NAMALWA (cell line): ENCODE measurements around the gene CAPN1.

Experiments used
- DNase-seq: peaks from one replicate; pipeline ENCODE4 v3.0.0-alpha.2; 2015; ENCODE audit warnings: low spot score

The CAPN1 gene

GRCh38 chr11:65204143-65204542 is 22.4 kb downstream of the CAPN1 start:
- no peak for DNase-seq

- DNase-seq: peak; percentile 58
These were observed 23.2 kb downstream of the CAPN1 start for GRCh38 chr11:65204646-65205601.

DNA sequence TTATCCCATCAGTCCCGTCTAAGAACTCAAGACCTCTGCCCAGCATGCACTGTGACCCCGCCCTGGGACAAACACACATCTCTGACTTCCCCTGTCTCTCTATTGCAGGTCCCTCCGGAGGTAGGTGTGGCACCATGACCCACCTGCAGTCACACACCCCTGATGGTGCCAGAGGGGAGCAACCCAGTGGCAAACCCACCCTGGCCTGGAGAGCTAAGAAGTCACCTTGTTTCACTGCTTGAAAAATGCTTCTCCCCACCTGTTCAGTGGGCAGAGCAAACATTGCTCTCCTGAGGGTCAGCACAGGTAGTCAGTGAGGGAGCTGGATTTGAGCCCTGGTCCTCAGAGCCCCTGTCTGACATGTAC is 23.9 kb downstream of the CAPN1 start:
- no peak for DNase-seq

DNA sequence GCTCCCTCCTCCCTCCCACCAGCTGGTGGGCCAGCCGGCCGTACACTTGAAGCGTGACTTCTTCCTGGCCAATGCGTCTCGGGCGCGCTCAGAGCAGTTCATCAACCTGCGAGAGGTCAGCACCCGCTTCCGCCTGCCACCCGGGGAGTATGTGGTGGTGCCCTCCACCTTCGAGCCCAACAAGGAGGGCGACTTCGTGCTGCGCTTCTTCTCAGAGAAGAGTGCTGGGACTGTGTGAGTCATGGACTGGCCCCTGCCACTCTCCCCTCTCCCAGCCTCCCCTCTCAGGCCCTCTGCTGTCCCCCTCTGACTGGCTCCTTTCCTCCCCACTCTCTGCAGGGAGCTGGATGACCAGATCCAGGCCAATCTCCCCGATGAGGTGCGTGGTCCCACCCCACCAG is 24.7 kb downstream of the CAPN1 start:
- no peak for DNase-seq

GRCh38 chr11:65206901-65207300 is 25.2 kb downstream of the CAPN1 start:
- DNase-seq: no peak

GRCh38 chr11:65207918-65208784 is 26.4 kb downstream of the CAPN1 start:
- DNase-seq: no peak

DNA sequence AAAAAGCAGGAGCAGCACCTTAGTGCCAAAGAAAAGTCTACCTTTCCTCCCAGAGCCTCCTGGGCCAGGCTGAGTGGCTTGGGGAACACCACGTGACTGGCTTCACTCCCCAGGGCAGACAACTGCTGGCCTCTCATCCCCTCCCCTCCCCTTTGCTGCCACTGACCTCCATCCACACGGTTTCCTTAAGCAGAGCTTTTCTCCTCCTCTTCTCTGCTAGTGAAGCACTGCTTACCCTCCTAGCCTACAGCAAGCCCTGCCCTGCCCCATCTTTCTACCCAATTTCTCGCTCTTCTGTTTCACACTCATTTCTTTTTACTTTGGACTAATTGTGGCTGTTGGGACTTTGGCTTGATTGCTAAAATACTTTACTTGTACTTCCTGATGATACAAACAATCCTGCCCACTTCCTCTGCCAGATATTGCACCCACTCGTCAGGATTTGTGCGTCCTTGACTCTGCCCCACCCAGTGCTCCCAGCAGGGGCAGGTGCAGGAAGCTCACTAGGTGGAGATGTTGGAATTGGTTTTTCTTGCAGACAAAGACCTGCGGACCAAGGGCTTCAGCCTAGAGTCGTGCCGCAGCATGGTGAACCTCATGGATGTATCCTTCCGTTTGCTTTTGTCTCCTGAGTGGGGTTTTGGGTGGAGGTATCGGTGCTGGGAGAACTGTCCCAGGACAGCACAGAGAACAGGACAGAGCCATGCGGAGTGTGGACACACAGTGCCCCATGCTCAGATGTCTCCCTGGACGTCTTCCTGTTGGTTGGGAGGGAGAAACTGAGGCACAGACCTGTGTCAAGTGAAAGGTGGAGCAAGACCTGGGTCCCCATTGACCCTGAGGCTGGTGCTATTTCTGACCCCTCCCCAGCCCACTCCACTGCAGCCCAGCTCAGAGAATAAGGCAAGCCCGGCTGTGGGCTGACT is 27.3 kb downstream of the CAPN1 start:
- DNase-seq: no peak

DNA sequence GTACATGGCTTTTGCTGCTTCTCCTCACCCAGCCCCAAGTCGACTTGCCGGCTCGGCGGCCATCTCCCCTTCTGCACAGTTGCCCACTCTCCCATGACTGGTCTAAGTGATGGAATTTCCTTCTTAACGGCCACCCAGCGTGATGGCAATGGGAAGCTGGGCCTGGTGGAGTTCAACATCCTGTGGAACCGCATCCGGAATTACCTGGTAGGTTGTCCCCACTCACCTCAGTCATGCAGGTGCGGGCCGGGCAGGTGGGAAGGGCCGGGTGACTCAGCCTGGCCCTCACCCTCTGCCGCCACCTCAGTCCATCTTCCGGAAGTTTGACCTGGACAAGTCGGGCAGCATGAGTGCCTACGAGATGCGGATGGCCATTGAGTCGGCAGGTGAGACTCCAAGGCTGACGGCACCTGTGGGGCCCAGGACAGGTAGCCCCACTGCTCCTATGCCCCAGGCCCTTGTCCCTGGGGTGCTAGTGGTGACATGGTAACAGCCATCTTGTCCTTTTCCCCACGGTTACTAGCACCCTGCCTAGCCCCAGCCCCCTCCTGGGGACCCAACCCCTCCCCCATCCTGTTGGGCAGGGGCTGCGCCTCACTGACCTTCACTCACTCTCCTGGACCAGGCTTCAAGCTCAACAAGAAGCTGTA is 28.1 kb downstream of the CAPN1 start:
- no peak for DNase-seq

DNA sequence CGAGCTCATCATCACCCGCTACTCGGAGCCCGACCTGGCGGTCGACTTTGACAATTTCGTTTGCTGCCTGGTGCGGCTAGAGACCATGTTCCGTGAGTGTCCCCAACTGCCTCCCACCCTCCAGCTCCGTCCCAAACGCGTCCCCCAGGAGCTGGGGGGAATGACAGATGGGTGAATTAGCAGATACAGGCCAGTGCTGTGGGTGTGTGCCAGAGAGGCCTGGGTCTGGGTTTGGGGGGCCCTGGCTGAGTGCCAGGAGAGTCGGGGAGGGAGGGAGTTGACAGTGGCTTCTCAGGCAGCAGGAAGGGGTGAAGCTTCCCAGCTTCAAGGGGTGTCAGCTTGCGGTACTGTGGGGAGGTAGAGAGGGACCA is 28.6 kb downstream of the CAPN1 start:
- DNase-seq: no peak

DNA sequence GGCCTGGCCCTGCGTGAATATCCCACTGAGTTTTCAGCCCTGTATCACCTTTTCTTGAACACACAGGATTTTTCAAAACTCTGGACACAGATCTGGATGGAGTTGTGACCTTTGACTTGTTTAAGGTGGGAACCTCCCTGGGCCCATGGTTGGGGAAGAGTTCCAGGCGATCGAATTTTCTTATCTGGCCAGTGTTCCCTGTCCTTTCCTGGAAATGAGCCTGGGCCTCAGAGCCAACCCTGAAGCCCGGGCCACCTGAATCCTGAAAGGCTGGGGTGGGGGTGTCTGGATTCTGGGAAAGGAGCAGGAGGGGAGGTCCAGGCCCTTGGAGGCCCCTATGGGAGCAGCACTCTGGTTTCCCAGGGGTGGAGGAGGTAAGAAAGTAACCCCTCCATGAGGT is 29.0 kb downstream of the CAPN1 start:
- no peak for DNase-seq

DNA sequence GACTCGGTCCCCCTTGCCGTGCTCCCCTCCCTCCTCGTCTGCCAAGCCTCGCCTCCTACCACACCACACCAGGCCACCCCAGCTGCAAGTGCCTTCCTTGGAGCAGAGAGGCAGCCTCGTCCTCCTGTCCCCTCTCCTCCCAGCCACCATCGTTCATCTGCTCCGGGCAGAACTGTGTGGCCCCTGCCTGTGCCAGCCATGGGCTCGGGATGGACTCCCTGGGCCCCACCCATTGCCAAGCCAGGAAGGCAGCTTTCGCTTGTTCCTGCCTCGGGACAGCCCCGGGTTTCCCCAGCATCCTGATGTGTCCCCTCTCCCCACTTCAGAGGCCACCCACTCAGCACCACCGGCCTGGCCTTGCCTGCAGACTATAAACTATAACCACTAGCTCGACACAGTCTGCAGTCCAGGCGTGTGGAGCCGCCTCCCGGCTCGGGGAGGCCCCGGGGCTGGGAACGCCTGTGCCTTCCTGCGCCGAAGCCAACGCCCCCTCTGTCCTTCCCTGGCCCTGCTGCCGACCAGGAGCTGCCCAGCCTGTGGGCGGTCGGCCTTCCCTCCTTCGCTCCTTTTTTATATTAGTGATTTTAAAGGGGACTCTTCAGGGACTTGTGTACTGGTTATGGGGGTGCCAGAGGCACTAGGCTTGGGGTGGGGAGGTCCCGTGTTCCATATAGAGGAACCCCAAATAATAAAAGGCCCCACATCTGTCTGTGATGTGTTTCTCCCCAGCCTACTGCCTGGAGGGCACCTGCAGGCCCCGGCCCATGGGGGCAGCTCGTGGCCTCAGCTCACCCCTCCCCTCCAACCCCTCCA is 29.8 kb downstream of the CAPN1 start:
- no peak for DNase-seq

- no peak for DNase-seq
These were observed 30.6 kb downstream of the CAPN1 start for GRCh38 chr11:65212226-65212801.

GRCh38 chr11:65213322-65214211 is 31.8 kb downstream of the CAPN1 start:
- DNase-seq: no peak

DNA sequence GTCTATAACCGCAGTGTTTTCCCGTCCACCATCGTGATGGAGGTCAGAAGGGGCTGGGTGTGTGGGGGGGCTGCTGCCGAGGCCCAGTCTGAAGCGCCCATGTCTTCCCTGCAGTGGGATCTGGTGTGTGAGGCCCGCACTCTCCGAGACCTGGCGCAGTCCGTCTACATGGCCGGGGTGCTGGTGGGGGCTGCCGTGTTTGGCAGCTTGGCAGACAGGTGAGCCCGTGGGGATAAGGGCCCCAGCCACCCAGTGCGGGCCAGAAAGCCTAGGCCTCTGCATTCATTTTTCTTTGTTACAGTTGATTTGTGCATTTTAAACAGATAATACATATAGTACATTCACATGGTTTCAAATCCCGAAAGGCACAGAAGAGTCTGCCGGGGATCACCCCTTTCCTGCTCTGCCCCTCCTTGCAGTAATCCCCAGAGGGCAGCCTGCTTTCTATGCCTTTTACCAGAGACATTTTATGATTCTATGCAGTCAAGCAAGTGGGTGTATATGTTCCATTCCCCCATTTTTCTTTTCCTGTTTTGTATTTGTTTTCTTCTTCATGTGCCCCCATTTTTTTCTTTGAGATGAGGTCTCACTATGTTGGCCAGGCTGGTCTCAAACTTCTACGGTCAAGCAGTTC is 32.6 kb downstream of the CAPN1 start:
- no peak for DNase-seq

DNA sequence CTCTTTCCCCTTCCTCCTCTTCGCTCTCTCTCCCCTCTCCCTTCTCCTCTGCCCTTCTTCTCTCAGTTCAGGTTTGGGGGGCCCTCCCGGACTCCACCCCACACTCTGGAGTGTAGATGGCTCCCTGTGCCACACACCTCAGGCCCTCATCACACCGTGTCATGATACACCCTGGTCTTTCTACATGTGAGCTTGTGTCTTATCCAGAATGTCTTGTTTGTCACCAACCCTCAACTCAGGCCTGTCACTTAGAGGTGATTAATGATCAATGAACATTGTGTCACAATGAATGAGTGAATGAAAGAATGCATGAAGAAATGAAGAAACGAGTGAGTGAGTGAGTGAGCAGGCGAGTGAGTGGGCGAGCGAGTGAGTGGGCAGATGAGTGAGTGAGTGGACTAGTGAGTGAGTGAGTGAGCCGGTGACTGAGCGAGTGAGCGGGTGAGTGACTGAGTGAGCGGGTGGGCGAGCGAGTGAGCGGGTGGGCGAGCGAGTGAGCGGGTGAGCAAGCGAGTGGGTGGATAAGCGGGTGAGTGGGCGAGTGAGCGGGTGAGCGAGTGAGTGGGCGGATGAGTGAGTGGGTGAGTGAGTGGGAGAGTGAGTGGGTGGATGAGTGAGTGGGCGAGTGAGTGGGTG is 33.8 kb downstream of the CAPN1 start:
- DNase-seq: peak; percentile 44

DNA sequence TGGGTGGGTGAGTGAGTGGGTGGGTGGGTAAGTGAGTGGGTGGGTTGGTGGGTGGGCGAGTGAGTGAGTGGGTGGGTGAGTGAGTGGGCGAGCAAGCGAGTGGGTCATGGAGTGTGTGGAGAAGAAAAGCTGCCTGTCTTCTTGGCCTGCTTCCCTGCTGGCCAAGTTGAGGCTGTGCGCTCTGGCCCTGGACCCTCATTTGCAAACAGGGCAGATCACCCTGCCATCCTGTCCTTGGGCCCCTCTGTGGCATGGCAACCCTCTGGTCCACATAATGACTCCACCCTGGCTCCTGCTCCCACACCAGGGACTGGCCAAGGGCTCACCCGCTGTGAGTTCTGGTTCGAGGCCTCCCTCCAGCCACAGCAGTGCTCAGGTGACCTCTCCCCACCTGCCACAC is 35.1 kb downstream of the CAPN1 start:
- no peak for DNase-seq

DNA sequence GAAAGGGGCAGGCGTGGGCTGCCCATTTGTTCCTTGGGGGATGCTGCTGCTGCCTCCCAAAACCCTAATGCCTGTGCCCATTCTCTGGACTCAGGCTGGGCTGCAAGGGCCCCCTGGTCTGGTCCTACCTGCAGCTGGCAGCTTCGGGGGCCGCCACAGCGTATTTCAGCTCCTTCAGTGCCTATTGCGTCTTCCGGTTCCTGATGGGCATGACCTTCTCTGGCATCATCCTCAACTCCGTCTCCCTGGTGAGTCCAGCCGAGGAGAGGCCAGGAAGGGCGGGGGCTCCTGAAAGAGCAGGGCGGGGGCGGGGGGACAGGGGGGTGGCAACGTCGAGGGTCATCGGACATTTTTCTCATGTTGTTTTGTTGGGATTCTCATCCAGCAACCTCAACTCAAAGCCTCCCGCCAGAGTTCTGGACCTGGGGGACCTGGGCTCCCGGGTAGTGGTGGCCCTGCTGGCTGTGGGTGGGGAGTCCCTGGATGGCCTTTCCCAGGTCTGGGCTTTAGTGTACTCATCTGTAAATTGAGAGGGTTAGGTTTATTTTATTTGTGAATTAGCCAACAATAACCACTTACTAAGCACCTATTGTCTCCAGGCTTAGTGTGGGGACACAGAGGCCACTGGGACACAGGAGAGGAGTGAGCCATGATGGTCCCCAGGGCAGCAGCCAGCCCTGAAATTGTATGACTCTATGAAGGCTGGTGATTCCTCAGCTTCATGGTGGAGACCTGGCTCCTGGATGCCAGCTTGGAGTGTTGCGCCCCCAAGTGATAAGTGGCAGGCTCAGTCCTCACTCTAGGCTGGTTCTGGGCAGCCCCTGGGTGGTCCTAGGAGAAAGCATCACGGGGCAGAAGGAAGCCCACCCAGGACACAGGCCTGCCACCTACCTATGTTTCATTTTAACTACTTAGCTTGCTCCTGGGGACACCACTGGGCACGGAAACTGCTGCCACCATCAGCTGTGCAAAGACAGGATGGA is 36.0 kb downstream of the CAPN1 start:
- DNase-seq: no peak
